Testis (tissue), 3 donors: ENCODE results near the gene CILP2. TPM values are rescaled to one million over a fixed set of nuclear protein-coding genes. Genes with fewer than 3 reads are reported as not detected.

Experiments used
- DNase-seq: peaks from one replicate; pipeline ENCODE4 v3.0.0-alpha.2; 2019
- H3K27ac ChIP-seq, 2 donors: fragments of 200-600 bp; sonication (generic); one replicate each; pipeline ENCODE4 v1.5.1; 2019
- H3K27me3 ChIP-seq: fragments of 200-600 bp; sonication (generic); one replicate; pipeline ENCODE4 v1.5.1; 2019
- H3K36me3 ChIP-seq: fragments of 200-600 bp; sonication (generic); one replicate; pipeline ENCODE4 v1.5.1; 2017; ENCODE audit warnings: low read depth; ENCODE audit errors: missing control alignments
- H3K4me1 ChIP-seq: fragments of 200-600 bp; sonication (generic); one replicate; pipeline ENCODE4 v1.5.1; 2019
- H3K4me3 ChIP-seq, 2 donors: fragments of 200-600 bp; sonication (generic); one replicate each; pipeline ENCODE4 v1.5.1; 2017 to 2019
- H3K9me3 ChIP-seq: fragments of 200-600 bp; sonication (generic); one replicate; pipeline ENCODE4 v1.5.1; 2017
- POLR2A ChIP-seq: fragments of 450-650 bp; IDR thresholded peaks from one replicate; pipeline ENCODE4 v1.6.1; 2017; ENCODE audit warnings: antibody characterized with exemption, mild to moderate bottlenecking, moderate library complexity
- WGBS, 2 donors: methylation state at CpG; one replicate each; pipeline ENCODE4 v1.1.5; 2018; 5-methylcytosine and 5-hydroxymethylcytosine counted together
- intact Hi-C: fragments of 100-400 bp; cut with DNase I; formaldehyde crosslinking; loops from one replicate; pipeline ENCODE4 v1.15.1; 2023; ENCODE audit warnings: low total_unique reads
- polyA plus RNA-seq: library from polyadenylated mRNA; stranded (reverse); fragments of 350-450 nt; fragmentation: Illumina TruSeq; extraction: RNeasy Lipid Tissue Mini Kit (QIAGEN cat#74804); gene quantifications from one replicate; pipeline ENCODE4 v1.2.3, GENCODE V29; 2014; ENCODE audit warnings: low read depth, low replicate concordance; ENCODE audit not compliant: insufficient read depth
- total RNA-seq, 2 donors: library from RNA; depleted of rRNA; stranded (reverse); fragments of >200 nt; gene quantifications; one replicate each; pipeline ENCODE4 v1.2.3, GENCODE V29; 2016
- TF ChIP-seq, protein P1 (sequence below), 3 experiments: fragments of 450-650 bp in 2 of 3; fragments of 200-600 bp in 1 of 3; sonication (generic) in 1 of 3; IDR thresholded peaks; one replicate each; pipeline ENCODE4 v1.5.1; 2016 to 2019; ENCODE audit warnings: antibody characterized with exemption in 3 of 3, mild to moderate bottlenecking in 2 of 3, moderate library complexity in 1 of 3

The CILP2 gene
- total and polyA plus RNA-seq, 3 donors from 2014 or later, result 5.6 to 10.0 (median 9.5) TPM

DNA sequence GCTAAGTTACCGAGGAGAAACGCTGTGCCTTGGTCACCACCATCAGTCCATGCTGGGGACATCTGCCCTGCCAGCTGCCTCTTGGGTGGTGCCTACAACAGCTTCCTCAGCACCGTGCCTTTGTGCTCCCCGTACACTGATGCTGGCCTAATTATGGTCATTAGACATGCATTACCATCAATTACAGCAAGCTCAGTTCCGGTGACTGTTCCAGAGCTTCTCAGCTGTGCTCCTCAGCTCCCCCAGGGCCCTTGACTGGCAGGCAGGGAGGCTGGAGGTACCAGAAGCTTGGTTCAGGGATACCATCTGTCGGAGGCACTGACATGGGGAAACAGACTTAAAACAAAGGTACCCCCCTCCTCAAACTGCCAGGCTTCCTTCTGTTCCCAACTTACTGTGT lies 40.2 kb downstream of the CILP2 start:
- 85 to 88% methylated on average over 6 of the region's 6 CpGs for WGBS, 2 donors
- H3K4me1 ChIP-seq, result no peaks in the 10 kb centered on the region
- no peak overlapping the region for H3K4me3 ChIP-seq
- no peak for DNase-seq
- TF ChIP-seq POLR2A, result no peak
- TF ChIP-seq, protein P1, sequence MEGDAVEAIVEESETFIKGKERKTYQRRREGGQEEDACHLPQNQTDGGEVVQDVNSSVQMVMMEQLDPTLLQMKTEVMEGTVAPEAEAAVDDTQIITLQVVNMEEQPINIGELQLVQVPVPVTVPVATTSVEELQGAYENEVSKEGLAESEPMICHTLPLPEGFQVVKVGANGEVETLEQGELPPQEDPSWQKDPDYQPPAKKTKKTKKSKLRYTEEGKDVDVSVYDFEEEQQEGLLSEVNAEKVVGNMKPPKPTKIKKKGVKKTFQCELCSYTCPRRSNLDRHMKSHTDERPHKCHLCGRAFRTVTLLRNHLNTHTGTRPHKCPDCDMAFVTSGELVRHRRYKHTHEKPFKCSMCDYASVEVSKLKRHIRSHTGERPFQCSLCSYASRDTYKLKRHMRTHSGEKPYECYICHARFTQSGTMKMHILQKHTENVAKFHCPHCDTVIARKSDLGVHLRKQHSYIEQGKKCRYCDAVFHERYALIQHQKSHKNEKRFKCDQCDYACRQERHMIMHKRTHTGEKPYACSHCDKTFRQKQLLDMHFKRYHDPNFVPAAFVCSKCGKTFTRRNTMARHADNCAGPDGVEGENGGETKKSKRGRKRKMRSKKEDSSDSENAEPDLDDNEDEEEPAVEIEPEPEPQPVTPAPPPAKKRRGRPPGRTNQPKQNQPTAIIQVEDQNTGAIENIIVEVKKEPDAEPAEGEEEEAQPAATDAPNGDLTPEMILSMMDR (IDR thresholded peaks at IDR 0.05), result no peak
- no peaks in the 10 kb centered on the region for H3K27me3 ChIP-seq
- H3K36me3 ChIP-seq, result no peaks in the 10 kb centered on the region
- no peaks in the 10 kb centered on the region for H3K9me3 ChIP-seq
- H3K27ac ChIP-seq, result no peak overlapping the region
- intact Hi-C loops, result no loop called here

DNA sequence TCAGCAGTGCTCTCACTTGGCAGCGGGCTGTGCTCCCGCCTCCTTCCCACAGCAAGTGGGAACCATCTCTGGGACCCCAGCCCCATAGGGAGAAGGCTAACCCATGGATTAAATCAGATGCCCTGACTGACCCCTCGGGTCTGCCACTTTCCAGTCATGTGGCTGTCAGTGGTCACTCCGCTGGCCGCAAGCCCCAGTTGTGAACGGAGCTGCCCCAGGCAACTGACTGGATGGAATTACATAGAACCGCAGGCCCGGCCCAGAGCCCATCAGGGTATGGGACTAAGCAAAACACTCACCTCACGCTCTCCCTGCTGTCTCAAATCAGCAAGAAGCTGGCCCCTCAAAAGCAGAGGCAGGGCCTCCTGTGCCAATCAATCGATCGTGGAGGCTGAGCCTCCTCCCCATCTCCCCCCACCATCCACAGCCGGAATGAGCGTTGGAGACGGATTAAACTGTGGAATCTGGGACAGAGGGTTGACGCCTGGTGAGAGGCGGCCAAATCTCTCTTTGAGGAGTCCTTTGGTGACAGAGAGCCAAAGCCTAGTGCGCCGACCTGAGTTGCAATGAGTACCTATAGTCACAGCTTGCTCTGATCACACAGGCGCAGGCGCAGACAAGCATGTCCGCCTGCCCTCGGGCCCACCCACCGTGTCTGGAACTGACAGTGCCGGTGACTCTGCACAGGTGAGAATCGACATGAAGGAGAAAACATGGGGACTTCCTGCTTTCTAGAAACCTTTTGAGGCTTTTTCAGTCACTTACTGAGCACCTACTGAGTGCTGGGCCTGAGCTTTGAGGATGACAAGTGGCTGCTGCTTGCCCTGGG lies 41.7 kb downstream of the CILP2 start:
- TF ChIP-seq, protein P1 (IDR thresholded peaks at IDR 0.05), result no peak
- no peak for TF ChIP-seq POLR2A
- Histone ChIP-seq H3K36me3 (no peaks in the 10 kb centered on the region), H3K4me3 (no peak overlapping the region), H3K9me3 (no peaks in the 10 kb centered on the region), H3K27ac (no peak overlapping the region), H3K27me3 (no peaks in the 10 kb centered on the region), H3K4me1 (no peaks in the 10 kb centered on the region)
- no peak for DNase-seq
- intact Hi-C loops, result no loop called here
- WGBS, 2 donors, result 89 to 93% methylated on average over 15 to 25 of the region's 25 CpGs

DNA sequence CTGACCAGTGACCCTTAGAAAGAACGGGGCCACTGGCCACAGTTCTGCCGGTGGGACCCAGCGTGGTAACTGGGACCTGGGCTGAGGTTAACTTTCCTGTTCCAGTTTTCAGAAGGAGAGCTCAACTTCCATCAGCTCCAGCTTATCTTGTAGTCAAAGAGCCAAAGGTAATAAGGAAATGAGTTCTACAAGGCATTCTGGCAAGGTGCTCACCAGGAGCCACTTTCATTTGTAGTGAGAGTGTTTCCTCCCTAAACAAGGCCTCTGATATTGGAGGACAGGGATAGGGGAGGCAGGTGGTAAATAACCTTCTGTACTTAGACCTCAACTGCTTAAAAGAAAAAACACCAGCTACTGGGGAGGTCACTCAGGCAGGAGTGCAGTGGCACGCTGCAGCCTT lies 42.4 kb downstream of the CILP2 start:
- no peak overlapping the region for H3K27ac ChIP-seq
- intact Hi-C loops, result no loop called here
- no peak overlapping the region for H3K4me3 ChIP-seq
- no peaks in the 10 kb centered on the region for H3K9me3 ChIP-seq
- 91 to 98% methylated on average over 4 of the region's 4 CpGs for whole genome bisulfite sequencing, 2 donors
- H3K27me3 ChIP-seq, result no peaks in the 10 kb centered on the region
- no peak for TF ChIP-seq POLR2A
- TF ChIP-seq, protein P1 (IDR thresholded peaks at IDR 0.05), result no peak
- H3K36me3 ChIP-seq, result no peaks in the 10 kb centered on the region
- DNase-seq, result no peak
- H3K4me1 ChIP-seq, result no peaks in the 10 kb centered on the region

DNA sequence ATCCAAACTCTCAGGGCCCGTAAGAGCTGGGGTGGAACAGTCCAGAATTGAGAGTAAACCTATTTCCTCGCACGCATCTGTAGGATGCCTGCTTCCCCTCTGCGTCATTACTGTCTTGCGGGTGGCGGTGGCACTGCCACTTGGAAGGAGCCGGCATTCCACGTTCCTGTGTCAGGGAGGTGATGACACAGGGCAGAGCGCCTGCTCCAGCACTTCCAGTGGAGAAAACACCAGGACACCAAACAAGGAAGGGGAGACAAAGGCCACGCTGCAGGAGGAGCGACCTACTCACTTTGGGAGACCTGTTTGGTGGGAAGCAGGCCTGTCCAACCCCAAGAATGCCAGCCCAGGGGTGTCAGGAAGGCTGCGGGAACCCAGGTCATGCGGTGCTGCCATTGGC lies 43.3 kb downstream of the CILP2 start:
- DNase-seq, result no peak
- intact Hi-C loops, result no loop called here
- Histone ChIP-seq H3K36me3 (no peaks in the 10 kb centered on the region), H3K9me3 (no peaks in the 10 kb centered on the region), H3K4me1 (no peaks in the 10 kb centered on the region), H3K27ac (no peak overlapping the region), H3K4me3 (no peak overlapping the region), H3K27me3 (no peaks in the 10 kb centered on the region)
- TF ChIP-seq, protein P1 (IDR thresholded peaks at IDR 0.05), result no peak
- no peak for TF ChIP-seq POLR2A
- WGBS, 2 donors, result 95 to 97% methylated on average over 13 of the region's 13 CpGs

DNA sequence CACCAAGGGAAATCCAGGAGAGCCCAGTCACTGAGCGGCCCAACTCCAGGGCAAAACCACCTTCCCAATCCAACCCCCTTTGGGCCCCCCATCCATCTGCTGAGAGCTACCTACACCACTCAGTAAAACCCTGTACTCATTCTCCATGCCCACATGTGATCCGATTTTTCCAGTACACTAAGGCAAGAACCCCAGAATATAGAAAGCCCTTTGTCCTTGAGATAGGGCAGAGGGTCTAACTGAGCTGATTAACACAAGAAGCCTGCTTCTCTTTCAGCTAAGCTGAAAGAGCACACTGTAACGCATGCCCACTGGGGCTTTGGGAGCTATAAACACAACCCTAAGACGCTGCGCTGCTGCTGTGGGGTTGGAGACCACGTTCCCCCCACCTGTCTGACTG lies 44.4 kb downstream of the CILP2 start:
- H3K9me3 ChIP-seq, result no peaks in the 10 kb centered on the region
- H3K27ac ChIP-seq, result no peak overlapping the region
- H3K27me3 ChIP-seq, result no peaks in the 10 kb centered on the region
- no peak overlapping the region for H3K4me3 ChIP-seq
- DNase-seq, result no peak
- H3K36me3 ChIP-seq, result no peaks in the 10 kb centered on the region
- no peak for TF ChIP-seq POLR2A
- TF ChIP-seq, protein P1 (IDR thresholded peaks at IDR 0.05), result no peak
- 88 to 90% methylated on average over 6 of the region's 6 CpGs for WGBS, 2 donors
- intact Hi-C loops, result no loop called here
- no peaks in the 10 kb centered on the region for H3K4me1 ChIP-seq
